HepG2 (cell line): Measurements from ENCODE around the gene MEX3D. TPM values are rescaled to one million over a fixed set of nuclear protein-coding genes. Genes with fewer than 3 reads are reported as not detected.

Experiments used
- AGO1 ChIP-seq: fragments of 200-400 bp; formaldehyde crosslinking; IDR thresholded peaks from 2 replicates; pipeline ENCODE4 v1.6.1; 2017; ENCODE audit warnings: mild to moderate bottlenecking, low read depth, low read length, moderate library complexity; ENCODE audit not compliant: poor library complexity, severe bottlenecking
- ASH2L ChIP-seq: fragments of 300-600, 200-600 bp; sonication (generic); IDR thresholded peaks from 2 replicates; pipeline ENCODE4 v1.7.0; 2017; ENCODE audit warnings: low read depth, mild to moderate bottlenecking, moderate library complexity, mixed read lengths, low read length; ENCODE audit not compliant: insufficient read length
- HNRNPK ChIP-seq: fragments of 200-400 bp; formaldehyde crosslinking; IDR thresholded peaks from 2 replicates; pipeline ENCODE4 v1.6.1; 2018; ENCODE audit warnings: low read length, low read depth, moderate library complexity, mild to moderate bottlenecking; ENCODE audit not compliant: poor library complexity, severe bottlenecking
- HNRNPLL ChIP-seq: fragments of 200-400 bp; formaldehyde crosslinking; IDR thresholded peaks from 2 replicates; pipeline ENCODE4 v1.6.1; 2017; ENCODE audit warnings: mild to moderate bottlenecking, low read depth, low read length; ENCODE audit not compliant: poor library complexity, severe bottlenecking
- IRF2 ChIP-seq: IDR thresholded peaks from 2 replicates; pipeline ENCODE4 v1.6.1; 2018; ENCODE audit warnings: missing genetic modification reagents, missing compliant biosample characterization
- JUN ChIP-seq: sonication (generic); formaldehyde crosslinking; IDR thresholded peaks from 2 replicates; pipeline ENCODE4 v1.4.0; 2020; ENCODE audit warnings: mild to moderate bottlenecking, missing genetic modification reagents
- KAT7 ChIP-seq: IDR thresholded peaks from 2 replicates; pipeline ENCODE4 v1.6.1; 2018; ENCODE audit warnings: borderline replicate concordance, missing compliant biosample characterization
- LCORL ChIP-seq, 2 experiments: fragments of 450-650 bp in 1 of 2; sonication (generic) in 1 of 2; formaldehyde crosslinking in 1 of 2; IDR thresholded peaks; 2 replicates each; pipeline versions ENCODE4 v1.5.0 to v1.6.1; 2017 to 2020; ENCODE audit warnings: antibody characterized with exemption in 1 of 2, missing genetic modification reagents in 1 of 2
- NFKBIZ ChIP-seq: IDR thresholded peaks from 2 replicates; pipeline ENCODE4 v1.6.1; 2018; ENCODE audit warnings: missing genetic modification reagents, missing compliant biosample characterization
- NR0B2 ChIP-seq: sonication (generic); formaldehyde crosslinking; IDR thresholded peaks from 2 replicates; pipeline ENCODE4 v1.4.0; 2020; ENCODE audit warnings: mild to moderate bottlenecking, missing genetic modification reagents
- NR2C2 ChIP-seq: sonication (generic); formaldehyde crosslinking; IDR thresholded peaks from 2 replicates; pipeline ENCODE4 v1.4.0; 2020; ENCODE audit warnings: missing genetic modification reagents, mild to moderate bottlenecking, moderate library complexity, borderline replicate concordance
- RARG ChIP-seq: sonication (generic); formaldehyde crosslinking; IDR thresholded peaks from 2 replicates; pipeline ENCODE4 v1.4.0; 2020; ENCODE audit warnings: low read depth, mild to moderate bottlenecking, missing genetic modification reagents
- ZBTB2 ChIP-seq: sonication (generic); formaldehyde crosslinking; IDR thresholded peaks from 2 replicates; pipeline ENCODE4 v1.8.0; 2022; ENCODE audit warnings: low read depth, missing genetic modification reagents
- ZBTB38 ChIP-seq: sonication (generic); formaldehyde crosslinking; IDR thresholded peaks from 2 replicates; pipeline ENCODE4 v1.5.1; 2020; ENCODE audit warnings: mild to moderate bottlenecking, missing genetic modification reagents
- ZFP41 ChIP-seq: sonication (generic); formaldehyde crosslinking; IDR thresholded peaks from 2 replicates; pipeline ENCODE4 v1.4.0; 2020; ENCODE audit warnings: mild to moderate bottlenecking, missing genetic modification reagents, borderline replicate concordance
- ZNF235 ChIP-seq: sonication (generic); formaldehyde crosslinking; IDR thresholded peaks from 2 replicates; pipeline ENCODE4 v1.8.1; 2023; ENCODE audit warnings: mild to moderate bottlenecking, missing genetic modification reagents, borderline replicate concordance
- ZNF367 ChIP-seq: sonication (generic); formaldehyde crosslinking; IDR thresholded peaks from 2 replicates; pipeline ENCODE4 v1.4.0; 2020; ENCODE audit warnings: missing genetic modification reagents, borderline replicate concordance
- polyA plus RNA-seq, 8 experiments: library from polyadenylated mRNA; depleted of rRNA in 3 of 8; stranded (reverse) in 7 of 8; unstranded in 1 of 8; fragments of >200 nt; fragmentation: Illumina TruSeq in 4 of 8; extraction: Trizol in 4 of 8; gene quantifications; 2 replicates each; pipeline versions ENCODE4 v1.2.1 to v1.2.3, GENCODE V29; 2011 to 2016; ENCODE audit warnings: low read depth in 4 of 8, missing spikeins in 1 of 8, mixed read lengths in 1 of 8; ENCODE audit not compliant: insufficient read depth in 1 of 8
- total RNA-seq, 5 experiments: library from RNA; depleted of rRNA; stranded (reverse); fragments of >200 nt; fragmentation: Illumina TruSeq; extraction: Trizol; gene quantifications; 2 replicates each; pipeline ENCODE4 v1.2.3, GENCODE V29; 2016; ENCODE audit warnings: low read depth in 1 of 5
- TF ChIP-seq, protein P1 (sequence below): sonication (generic); formaldehyde crosslinking; IDR thresholded peaks from 2 replicates; pipeline ENCODE4 v1.8.1; 2023; ENCODE audit warnings: missing genetic modification reagents, inconsistent platforms, borderline replicate concordance
- TF ChIP-seq, protein P2 (sequence below): sonication (generic); formaldehyde crosslinking; IDR thresholded peaks from 2 replicates; pipeline ENCODE4 v1.4.0; 2020; ENCODE audit warnings: missing genetic modification reagents
- TF ChIP-seq, protein P3 (sequence below): sonication (generic); formaldehyde crosslinking; conservative IDR thresholded peaks from 2 replicates; pipeline ENCODE4 v1.8.1; 2023; ENCODE audit warnings: missing genetic modification reagents

The MEX3D gene
- total and polyA plus RNA-seq, 2 of the 13 experiments (the other 11 are each of a cell fraction or from before 2014, with no cell fraction given): 3.6 to 17.1 TPM

- TF ChIP-seq NR0B2 (CRISPR knock-in tag): no peak
- TF ChIP-seq, protein P1, sequence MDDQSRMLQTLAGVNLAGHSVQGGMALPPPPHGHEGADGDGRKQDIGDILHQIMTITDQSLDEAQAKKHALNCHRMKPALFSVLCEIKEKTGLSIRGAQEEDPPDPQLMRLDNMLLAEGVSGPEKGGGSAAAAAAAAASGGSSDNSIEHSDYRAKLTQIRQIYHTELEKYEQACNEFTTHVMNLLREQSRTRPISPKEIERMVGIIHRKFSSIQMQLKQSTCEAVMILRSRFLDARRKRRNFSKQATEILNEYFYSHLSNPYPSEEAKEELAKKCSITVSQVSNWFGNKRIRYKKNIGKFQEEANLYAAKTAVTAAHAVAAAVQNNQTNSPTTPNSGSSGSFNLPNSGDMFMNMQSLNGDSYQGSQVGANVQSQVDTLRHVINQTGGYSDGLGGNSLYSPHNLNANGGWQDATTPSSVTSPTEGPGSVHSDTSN (CRISPR knock-in tag): no peak
- no peak for TF ChIP-seq LCORL (IDR thresholded peaks at IDR 0.05)
- no peak for TF ChIP-seq LCORL (CRISPR knock-in tag; IDR thresholded peaks at IDR 0.05)
- no peak for TF ChIP-seq HNRNPLL
- TF ChIP-seq AGO1: no peak
- no peak for TF ChIP-seq ZFP41
- TF ChIP-seq NR2C2 (CRISPR knock-in tag): no peak
- no peak for TF ChIP-seq RARG (CRISPR knock-in tag)
- TF ChIP-seq, protein P2, sequence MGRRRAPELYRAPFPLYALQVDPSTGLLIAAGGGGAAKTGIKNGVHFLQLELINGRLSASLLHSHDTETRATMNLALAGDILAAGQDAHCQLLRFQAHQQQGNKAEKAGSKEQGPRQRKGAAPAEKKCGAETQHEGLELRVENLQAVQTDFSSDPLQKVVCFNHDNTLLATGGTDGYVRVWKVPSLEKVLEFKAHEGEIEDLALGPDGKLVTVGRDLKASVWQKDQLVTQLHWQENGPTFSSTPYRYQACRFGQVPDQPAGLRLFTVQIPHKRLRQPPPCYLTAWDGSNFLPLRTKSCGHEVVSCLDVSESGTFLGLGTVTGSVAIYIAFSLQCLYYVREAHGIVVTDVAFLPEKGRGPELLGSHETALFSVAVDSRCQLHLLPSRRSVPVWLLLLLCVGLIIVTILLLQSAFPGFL (CRISPR knock-in tag): no peak
- TF ChIP-seq, protein P3, sequence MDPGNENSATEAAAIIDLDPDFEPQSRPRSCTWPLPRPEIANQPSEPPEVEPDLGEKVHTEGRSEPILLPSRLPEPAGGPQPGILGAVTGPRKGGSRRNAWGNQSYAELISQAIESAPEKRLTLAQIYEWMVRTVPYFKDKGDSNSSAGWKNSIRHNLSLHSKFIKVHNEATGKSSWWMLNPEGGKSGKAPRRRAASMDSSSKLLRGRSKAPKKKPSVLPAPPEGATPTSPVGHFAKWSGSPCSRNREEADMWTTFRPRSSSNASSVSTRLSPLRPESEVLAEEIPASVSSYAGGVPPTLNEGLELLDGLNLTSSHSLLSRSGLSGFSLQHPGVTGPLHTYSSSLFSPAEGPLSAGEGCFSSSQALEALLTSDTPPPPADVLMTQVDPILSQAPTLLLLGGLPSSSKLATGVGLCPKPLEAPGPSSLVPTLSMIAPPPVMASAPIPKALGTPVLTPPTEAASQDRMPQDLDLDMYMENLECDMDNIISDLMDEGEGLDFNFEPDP (CRISPR knock-in tag): no peak
- TF ChIP-seq NFKBIZ (CRISPR knock-in tag): no peak
- peak; percentile 22 for TF ChIP-seq ASH2L
- TF ChIP-seq JUN (CRISPR knock-in tag): no peak
- TF ChIP-seq KAT7 (CRISPR knock-in tag): no peak
- no peak for TF ChIP-seq ZNF235 (CRISPR knock-in tag)
- no peak for TF ChIP-seq IRF2 (CRISPR knock-in tag)
- no peak; the same call in 1 of the 2 replicates for TF ChIP-seq ZBTB38 (CRISPR knock-in tag)
- TF ChIP-seq HNRNPK: no peak
- no peak for TF ChIP-seq ZBTB2 (CRISPR knock-in tag)
- TF ChIP-seq ZNF367 (CRISPR knock-in tag): no peak
Measured at GRCh38 chr19:1606138-1606651, 38.1 kb upstream of the MEX3D start (continued).
